ENCODE results near the gene SLIT3.

DNA sequence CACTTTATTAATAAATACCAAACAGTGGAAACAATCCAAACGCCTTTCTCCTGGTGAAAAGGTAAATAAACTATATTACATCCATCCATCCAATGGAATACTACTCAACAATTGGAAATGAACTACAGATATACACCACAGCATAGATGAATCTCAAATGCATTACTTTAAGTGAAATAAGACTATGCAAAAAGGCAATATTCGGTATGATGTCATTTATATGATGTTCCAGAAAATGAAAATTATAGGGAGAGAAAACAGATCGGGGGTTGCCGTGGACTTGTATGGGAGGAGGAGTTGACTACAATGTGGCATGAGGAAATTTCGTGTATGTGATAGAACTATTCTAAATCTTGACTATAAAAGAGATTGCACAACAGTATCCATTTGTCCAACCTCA is 27.5 kb upstream of the SLIT3 start:
- no peak for TF ChIP-seq GATA3 (IDR thresholded peaks at IDR 0.05; ENCODE audit: low read depth, low read length)
- TF ChIP-seq GATA2 (IDR thresholded peaks at IDR 0.05; ENCODE audit: low read depth, low read length), result no peak

All from SH-SY5Y (cell line).